T47D (cell line): ENCODE results near the gene UCK1.

ENCODE experiments used
- DNase-seq, 2 experiments: peaks; one replicate each; pipeline versions ENCODE4 v3.0.0 to v3.0.0-alpha.2; 2011 to 2012; ENCODE audit warnings: low read depth in 1 of 2, low spot score in 1 of 2
- JUND ChIP-seq: IDR thresholded peaks from 2 replicates; pipeline ENCODE4 v1.6.1; 2012; ENCODE audit warnings: low read depth
- in situ Hi-C: cut with HindIII; loops from 2 replicates; pipeline ENCODE4 v1.10.0; 2016; ENCODE audit warnings: low sequenced_read_pairs, low pct_unique_long_range_greater_than_20kb

Gene UCK1

DNA sequence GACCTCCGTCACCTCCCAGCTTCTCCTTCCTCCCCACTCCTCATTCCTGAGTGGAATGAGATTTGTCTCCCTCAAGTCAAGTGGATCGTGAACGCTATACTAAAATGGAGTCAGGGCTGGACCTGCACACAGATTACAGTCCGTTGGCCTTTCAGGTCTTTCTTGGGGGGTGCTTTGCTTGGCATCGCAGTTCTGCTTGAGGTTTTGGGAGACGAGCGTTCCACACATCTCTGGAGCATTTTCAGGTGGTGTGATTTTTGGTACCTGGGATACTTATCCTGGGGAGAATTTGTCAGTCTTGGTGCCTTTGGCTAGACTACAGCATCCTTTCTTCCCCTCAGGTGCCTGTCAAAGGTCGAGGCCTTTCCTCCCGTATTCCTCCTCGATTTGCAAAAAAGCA lies 52.2 kb downstream of the UCK1 start:
- in situ Hi-C loops: no loop called here
- DNase-seq: no peak
- no peak for TF ChIP-seq JUND

DNA sequence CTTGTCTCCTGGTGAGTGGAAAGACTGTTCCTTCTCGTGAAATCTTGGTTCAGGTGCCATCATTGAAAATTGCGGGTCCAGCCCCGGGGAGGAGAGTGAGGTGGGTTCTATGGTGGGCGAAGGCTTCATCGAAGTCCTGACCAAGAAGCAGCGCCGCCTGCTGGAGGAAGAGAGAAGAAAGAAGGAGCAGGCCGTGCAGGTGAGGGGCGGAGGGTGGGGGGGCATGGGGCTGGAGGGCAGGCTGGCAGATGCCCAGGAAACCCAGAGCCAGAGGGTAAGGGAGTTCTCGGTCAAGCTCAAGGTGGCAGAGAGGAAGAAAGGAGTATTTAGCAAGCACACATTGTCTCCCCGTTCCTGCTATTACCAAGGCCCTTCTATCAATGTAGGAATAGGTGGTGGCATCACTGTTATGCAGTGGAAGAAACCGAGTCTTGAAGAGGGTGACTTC lies 52.6 kb downstream of the UCK1 start:
- in situ Hi-C loops: no loop called here
- DNase-seq: peak in 1 of 2 experiments; percentile 65
- no peak for TF ChIP-seq JUND

DNA sequence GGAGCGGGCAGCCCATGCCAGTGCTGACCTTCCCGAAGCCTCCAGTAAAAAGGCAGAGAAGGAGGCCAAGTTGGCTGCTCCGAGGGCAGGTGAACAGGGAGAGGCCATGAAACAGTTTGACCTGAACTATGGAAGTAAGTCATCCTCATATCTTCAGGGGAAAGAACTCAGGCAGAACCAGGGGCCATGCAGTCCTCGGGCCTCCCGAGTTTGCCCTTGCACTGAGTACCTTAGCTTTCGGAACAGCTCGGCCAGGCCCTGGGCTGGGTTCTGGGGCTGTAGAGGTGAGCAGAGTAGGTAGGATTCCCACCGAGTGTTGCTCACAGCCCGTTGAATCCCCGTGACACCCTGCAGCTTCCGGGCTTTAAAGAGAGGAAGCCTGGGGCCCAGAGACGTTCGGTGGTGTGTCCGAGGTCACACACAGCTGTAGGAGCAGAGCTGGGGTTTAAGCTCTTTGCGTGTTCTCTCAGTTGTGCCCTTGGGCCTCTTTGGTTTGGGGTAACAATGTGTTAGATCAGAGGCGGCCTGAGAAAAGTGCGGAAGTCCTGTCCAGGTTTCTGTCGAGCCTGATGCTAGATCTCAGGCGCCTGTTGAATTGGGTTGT lies 53.1 kb downstream of the UCK1 start:
- in situ Hi-C loops: no loop called here
- DNase-seq: no peak
- TF ChIP-seq JUND: no peak

DNA sequence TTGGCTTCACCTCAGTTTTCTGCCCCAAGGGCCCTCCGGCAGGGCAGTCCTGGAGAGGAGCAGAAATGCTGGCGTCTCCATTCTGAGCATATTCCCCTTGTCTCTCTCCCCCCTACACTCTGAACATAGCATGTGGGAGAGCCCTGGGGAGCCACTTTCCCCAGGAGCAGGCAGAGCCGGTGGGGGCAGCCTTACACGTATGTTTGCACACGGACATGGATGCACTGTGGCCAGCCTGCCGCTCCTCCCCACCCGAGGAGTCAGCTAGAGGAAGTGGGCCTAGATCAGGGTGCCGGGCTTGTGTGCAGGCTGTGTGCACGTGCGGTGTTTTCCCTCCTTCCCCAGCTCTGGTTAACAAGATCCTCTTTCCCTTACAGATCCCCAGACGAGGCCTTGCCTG lies 53.7 kb downstream of the UCK1 start:
- no peak for TF ChIP-seq JUND
- in situ Hi-C loops: no loop called here
- no peak for DNase-seq

DNA sequence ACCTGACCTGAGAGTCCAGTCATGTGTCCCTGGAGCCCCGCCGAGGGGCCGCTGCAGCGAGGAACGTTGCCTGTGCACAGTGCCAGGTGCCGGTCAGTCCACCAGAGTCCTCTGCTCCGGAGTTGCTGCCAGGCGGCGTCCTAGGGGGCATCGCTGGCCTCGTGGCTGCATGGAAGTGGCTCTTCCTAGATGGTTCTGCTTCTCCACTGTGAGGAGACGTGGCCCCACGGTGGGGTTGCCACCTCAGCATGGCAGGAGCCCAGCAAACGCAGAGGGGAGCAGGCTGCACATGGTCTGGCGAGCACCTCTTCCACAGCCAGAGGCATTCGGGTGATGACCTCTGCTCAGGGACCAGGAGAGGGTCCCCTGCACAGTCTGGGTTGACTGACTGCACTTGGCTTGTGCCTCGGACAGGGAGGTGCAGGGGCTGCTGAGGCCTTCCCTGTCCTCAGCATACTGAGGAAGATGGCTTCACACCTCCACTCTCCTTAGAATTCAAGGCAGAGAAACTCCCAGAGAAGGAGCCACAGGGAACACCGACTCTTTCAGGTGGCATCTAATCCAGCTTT lies 54.2 kb downstream of the UCK1 start:
- no peak for DNase-seq
- no peak for TF ChIP-seq JUND
- in situ Hi-C loops: no loop called here

DNA sequence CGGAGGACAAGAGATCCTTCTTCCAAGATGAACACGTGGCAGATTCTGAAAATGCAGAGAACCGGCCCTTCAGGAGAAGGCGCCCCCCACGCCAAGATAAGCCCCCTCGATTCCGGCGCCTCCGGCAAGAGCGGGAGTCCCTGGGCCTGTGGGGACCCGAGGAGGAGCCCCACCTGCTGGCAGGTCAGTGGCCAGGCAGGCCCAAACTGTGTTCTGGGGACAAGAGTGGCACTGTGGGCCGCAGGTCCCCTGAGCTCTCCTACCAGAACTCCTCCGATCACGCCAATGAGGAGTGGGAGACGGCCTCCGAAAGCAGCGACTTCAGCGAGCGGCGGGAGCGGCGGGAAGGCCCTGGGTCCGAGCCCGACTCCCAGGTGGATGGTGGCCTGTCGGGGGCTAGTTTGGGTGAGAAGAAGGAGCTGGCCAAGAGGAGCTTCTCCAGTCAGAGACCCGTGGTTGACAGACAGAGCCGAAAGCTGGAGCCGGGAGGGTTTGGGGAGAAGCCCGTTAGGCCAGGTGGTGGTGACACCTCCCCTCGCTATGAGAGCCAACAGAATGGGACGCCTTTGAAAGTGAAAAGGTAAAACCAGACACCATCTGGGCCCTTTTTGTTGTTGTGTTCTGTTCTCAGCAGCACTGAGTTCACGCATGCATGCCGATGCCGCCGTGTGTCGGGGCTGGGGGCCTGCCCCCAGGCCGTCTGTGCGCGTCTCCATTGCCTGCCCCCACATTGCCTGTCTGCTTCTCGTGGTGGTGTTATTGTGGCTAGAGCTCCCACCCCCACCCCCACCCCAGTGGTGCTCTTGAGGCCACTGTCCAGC lies 54.9 kb downstream of the UCK1 start:
- no peak for DNase-seq
- in situ Hi-C loops: no loop called here
- no peak for TF ChIP-seq JUND

DNA sequence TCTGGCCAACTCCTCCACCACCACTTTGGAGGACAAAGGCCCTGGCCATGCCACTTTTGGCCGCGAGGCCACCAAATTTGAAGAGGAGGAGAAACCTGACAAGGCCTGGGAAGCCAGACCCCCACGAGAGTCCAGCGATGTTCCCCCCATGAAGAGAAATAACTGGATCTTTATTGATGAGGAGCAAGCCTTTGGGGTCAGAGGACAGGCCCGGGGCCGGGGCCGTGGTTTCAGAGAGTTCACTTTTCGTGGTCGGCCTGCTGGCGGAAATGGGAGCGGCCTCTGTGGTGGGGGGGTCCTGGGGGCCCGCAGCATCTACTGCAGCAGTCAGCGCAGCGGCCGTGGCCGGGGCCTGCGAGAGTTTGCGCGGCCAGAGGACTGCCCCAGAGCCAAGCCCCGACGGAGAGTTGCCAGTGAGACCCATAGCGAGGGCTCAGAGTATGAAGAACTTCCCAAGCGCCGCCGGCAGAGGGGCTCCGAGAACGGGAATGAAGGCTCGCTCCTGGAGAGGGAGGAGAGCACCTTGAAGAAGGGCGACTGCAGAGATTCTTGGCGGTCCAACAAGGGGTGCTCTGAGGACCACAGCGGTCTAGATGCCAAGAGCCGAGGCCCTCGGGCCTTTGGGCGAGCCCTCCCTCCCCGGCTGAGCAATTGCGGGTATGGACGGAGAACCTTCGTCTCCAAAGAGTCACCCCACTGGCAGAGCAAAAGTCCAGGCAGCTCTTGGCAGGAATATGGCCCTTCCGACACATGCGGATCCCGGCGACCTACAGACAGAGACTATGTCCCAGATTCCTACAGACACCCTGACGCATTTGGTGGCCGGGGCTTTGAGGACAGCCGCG lies 55.7 kb downstream of the UCK1 start:
- in situ Hi-C loops: no loop called here
- TF ChIP-seq JUND: no peak
- no peak for DNase-seq

DNA sequence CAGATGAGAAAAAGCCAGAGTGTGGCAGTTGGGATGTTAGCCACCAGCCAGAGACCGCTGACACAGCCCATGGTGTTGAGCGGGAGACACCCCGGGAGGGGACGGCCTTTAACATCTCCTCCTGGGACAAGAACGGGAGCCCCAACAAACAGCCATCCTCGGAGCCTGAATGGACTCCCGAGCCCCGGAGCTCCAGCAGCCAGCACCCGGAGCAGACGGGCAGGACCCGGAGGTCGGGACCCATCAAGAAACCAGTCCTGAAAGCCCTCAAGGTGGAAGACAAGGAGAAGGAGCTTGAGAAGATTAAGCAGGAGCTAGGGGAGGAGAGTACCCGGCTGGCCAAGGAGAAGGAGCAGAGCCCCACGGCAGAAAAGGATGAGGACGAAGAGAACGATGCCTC lies 56.4 kb downstream of the UCK1 start:
- in situ Hi-C loops: no loop called here

DNA sequence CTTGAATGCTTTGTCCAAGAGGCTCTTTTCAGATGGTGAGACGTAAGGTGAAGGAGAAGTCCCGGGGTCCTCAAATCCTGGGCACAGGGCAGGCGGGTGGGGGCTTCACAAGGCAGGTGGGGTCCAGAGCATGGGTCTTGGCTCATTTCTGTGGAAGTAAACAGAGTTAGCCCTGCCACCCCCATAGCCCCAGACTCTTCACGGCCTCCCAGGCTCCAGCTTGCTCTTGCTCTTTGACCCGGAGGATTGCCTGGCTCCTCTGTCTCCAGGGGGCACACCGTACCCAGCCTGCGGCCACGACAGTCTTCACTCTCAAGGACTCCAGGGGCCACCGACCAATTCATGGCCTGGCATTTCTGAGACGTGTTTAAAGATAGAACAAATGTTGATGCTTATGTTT lies 57.2 kb downstream of the UCK1 start:
- in situ Hi-C loops: no loop called here
- no peak for DNase-seq

More for the DNA sequence above, 56.4 kb downstream of the UCK1 start:
- no peak for TF ChIP-seq JUND
- DNase-seq: no peak

More for the DNA sequence above, 57.2 kb downstream of the UCK1 start:
- no peak for TF ChIP-seq JUND
